ENCODE data around the gene POLR1A. TPM values are rescaled to one million over a fixed set of nuclear protein-coding genes. Genes with fewer than 3 reads are reported as not detected.

The POLR1A gene
- total RNA-seq, 1 donor from 2014 or later = 43.6 TPM

- peak; percentile 14 for DNase-seq (ENCODE audit: low spot score)
These were observed 40.2 kb downstream of the POLR1A start for GRCh38 chr2:86065512-86065911.

DNA sequence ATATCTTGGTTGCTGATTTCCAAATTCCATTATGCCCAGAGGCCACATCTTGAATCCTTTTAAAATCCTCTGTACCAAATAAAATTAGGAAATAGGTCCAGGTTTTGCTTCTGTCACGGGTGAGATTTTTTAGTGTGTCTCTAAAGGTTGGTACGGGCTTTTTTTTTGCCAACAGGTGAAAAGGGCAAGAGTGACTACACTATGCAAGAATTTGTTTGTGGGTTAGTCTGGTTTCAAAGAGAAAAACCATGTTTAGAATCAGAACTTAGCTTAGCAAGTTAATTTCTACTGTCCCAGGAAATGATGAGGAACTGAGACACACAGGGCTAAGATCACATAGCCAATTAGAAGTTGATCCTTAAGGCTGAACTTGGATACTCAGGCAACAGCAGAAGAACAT, 41.7 kb downstream of the POLR1A start:
- no peak for DNase-seq (ENCODE audit: low spot score)

GRCh38 chr2:86062043-86062442, 43.6 kb downstream of the POLR1A start:
- no peak for DNase-seq (ENCODE audit: low spot score)

- no peak for DNase-seq (ENCODE audit: low spot score)
These were observed 48.9 kb downstream of the POLR1A start for GRCh38 chr2:86056590-86057331.

DNA sequence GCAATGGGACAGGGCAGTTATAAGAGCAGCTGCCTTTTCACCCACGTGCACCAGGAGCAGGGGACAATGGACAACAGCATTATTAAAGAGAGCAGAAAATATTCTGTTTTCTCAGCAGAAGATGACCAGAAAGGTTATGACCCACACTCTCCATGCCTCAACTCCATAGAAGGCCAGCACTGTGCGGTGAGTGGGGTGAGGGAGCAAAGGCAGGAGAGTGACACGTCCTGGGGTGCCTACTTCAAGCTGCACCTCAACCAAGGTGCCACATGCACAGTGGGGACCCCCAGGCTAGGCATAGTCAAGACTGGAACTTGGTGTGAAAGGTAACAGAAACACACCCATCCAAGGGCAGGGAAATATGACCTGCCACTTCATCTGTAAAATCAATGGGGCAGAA, 50.4 kb downstream of the POLR1A start:
- peak; percentile 60 for DNase-seq (ENCODE audit: low spot score)

DNA sequence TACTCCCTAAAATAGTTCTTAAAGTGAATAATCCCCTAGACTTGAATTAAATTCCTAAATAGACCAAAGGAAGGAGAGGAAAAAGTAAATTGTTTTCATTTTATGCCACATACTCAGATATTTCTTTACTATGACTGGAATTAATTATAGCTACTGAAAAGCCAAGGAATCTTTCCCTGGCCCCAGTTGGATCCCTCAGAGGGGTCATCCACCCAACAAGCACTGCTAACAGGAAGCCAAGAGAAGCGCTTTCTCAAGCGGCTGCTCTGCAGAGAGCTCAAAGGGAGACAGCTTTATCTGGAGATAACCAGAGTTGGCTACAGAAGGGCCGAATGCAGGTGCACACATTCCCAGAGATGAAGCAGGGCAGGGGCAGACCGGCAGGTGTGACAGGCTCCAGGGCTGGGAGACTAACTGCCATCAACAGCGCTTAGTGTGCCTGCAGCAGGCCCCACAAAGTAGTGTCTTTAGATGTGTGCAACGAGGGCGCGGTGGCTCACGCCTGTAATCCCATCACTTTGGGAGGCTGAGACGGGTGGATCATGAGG, 51.1 kb downstream of the POLR1A start:
- DNase-seq (ENCODE audit: low spot score) = peak; percentile 49

GRCh38 chr2:86053166-86053565, 52.5 kb downstream of the POLR1A start:
- no peak for DNase-seq (ENCODE audit: low spot score)

- DNase-seq (ENCODE audit: low spot score) = peak; percentile 59
These were observed 53.0 kb downstream of the POLR1A start for GRCh38 chr2:86052676-86053075.

- no peak for DNase-seq (ENCODE audit: low spot score)
These were observed 53.4 kb downstream of the POLR1A start for GRCh38 chr2:86052265-86052664.

- peak; percentile 35 for DNase-seq (ENCODE audit: low spot score)
These were observed 55.4 kb downstream of the POLR1A start for GRCh38 chr2:86050301-86050700.

- peak; percentile 49 for DNase-seq (ENCODE audit: low spot score)
These were observed 56.2 kb downstream of the POLR1A start for GRCh38 chr2:86049529-86049928.

GRCh38 chr2:86048888-86049287, 56.8 kb downstream of the POLR1A start:
- DNase-seq (ENCODE audit: low spot score) = peak; percentile 72

DNA sequence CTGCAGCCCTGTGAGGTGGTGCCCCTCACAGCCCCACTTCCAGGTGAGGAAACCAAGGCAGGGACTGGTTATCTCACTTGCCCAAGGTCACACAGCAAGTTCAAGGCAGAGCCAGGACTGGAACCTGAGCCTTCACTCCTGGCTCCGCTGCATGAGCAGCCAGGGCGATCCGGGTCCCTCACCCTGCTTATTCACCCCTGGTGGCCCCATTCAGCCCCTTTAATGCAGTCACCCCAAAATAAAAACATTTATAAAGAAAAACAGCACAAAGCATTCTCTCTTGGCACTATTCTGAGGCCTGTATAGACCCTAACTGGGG, 57.3 kb downstream of the POLR1A start:
- DNase-seq (ENCODE audit: low spot score) = no peak

DNA sequence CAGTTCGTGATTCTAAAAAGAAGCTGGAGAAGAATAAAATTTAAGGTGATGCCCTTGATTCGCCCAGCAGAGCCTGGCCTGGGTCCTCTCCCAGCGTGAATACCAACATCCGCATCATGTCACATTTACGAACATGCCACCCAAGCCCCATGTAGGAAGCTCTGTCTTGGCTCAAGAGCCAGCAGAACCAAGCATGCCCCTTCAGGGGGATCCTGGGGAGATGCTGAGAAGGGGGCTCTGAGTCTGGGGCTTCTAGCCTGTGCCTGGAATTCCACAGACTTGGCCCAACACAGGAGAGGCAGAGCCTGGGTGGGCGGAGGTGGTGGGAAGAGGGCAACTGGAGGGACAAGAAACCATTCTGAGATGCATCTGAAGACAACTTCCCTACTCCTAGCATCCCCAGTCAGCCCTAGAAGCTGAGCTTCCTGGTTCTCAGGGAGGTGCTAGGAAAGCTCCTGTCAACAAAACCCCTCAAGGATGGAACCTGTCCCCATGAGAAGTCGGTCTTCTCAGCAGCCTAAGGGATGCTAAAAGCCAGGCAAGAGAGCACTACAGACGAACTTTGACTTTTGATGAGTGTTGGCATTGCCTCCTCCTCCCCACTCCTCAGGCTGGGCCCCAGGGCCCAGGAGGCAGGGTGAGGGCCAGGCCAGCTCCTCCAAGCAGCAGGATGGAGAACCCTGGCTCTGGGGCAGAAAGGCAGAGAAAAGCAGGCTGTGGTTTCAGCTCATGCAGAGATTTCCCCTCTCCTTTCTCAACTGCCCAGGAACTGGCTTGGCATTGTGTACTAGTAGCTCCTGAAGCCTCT, 57.9 kb downstream of the POLR1A start:
- DNase-seq (ENCODE audit: low spot score) = peak; percentile 65

GRCh38 chr2:86045541-86045940, 60.1 kb downstream of the POLR1A start:
- no peak for DNase-seq (ENCODE audit: low spot score)

DNA sequence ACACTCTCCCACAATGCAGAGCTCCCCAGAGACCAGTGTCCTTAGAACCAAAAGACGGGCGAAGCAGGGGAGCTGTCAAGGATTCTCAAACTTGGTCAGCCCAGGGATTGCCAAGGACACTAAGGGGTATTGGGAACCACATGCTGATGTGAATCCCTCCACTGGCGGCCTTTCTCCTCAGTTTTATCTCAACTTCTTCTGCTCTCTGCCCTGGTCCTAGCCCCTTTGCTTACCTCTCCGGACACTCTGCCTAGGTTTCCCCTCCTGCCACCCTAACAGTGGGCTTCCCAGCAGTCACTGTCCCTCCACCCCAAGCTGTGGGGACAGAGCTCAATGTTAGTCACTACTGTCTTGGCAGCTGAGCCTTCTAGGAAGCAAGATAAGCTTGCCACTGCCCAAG, 61.1 kb downstream of the POLR1A start:
- peak; percentile 45 for DNase-seq (ENCODE audit: low spot score)

GRCh38 chr2:86044045-86044444, 61.6 kb downstream of the POLR1A start:
- peak; percentile 62 for DNase-seq (ENCODE audit: low spot score)

GRCh38 chr2:86042256-86043168, 63.2 kb downstream of the POLR1A start:
- DNase-seq (ENCODE audit: low spot score) = peak; percentile 45

DNA sequence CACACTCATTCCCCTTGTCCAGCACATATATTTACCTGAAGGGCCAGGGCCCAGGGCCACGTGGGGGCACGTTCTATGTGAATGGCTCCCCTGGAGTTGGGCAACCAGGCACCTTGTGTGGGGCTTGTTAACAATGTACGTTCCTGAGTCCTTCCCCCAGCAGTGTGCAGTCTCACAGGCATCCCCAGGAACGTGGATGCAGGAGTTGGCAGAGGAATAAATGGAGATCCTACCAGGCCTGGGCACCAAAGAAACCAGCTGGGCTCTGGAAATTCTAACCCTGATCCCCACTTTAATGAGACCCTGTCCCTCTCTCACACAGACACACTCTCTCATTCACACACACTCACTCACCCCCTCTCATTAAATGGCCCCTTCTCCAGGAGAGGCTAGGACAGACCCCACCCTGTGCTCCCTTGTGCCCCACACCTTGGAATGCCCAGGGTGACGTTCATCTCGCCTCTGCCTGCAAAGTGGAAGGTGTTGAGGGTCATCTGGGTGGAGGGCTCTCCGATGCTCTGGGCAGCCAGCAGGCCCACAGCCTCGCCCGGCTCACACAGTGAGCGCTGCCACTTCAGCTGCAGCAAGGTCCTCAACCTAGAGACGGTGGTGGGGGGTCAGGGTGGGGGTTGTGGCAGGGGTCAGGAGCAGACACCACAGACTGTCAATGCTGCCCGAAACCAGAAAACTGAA, 65.6 kb downstream of the POLR1A start:
- DNase-seq (ENCODE audit: low spot score) = peak; percentile 83

- peak; percentile 68 for DNase-seq (ENCODE audit: low spot score)
These were observed 66.3 kb downstream of the POLR1A start for GRCh38 chr2:86039178-86039962.
